HG02588 (cell line): Measurements from ENCODE around the gene CYBA.
"Not testable (repeated sequence)": the region's sequence is repeated elsewhere in the genome, so short reads cannot be mapped to it uniquely, and the experiment has no call there.

ENCODE experiments used
- ATAC-seq: cut with Tn5 transposase; IDR thresholded peaks from one replicate; pipeline ENCODE4 v1.9.1; 2021; ENCODE audit warnings: mild to moderate bottlenecking, moderate library complexity; ENCODE audit not compliant: unreplicated experiment

The CYBA gene

DNA sequence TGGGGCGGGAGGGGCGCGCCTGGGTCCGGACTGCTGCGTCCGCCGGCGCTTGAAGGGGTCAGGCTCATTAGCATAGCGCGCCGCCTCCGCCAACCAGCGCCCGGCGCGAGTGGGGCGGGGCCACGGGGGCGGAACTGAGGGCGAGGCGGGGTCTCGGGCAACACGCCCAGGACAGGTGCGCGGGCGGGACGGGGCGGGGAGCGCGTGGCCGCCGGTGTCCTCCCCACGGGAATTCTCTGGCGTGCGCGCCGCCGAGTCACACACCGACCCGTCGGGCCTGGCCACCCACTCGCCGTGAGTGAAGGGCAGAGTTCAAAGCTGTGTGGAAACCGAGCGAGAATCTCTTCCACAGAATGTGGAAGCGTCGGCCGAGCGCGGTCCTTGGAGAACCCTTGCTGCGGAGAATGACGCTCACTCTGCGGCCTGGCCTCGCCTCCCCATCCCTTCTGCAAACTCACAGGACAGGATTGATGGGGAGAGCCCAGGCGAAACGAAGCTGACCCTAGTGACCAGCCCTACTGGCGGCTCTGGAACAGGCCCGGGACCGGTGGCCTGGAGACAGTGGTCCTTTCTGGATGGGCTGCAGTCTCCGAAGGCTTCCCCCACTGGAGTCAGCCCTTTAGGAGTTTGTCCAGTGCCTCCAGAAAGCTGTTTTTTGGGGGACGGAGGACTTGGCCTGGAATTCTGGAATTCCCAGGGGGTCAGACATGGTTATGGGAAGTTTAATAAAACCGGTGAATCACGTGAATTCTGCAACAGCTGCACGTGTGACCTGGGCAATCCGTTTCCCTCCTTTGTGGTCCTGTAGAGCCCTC is 35.8 kb upstream of the CYBA start, which contains the start of gene SNAI3:
TSS of gene SNAI3 (minus strand) at position 69 of the 815 bp plus-strand sequence. CDS start 101 bp downstream, outside the sequence.
- ATAC-seq: peak; percentile 64

DNA sequence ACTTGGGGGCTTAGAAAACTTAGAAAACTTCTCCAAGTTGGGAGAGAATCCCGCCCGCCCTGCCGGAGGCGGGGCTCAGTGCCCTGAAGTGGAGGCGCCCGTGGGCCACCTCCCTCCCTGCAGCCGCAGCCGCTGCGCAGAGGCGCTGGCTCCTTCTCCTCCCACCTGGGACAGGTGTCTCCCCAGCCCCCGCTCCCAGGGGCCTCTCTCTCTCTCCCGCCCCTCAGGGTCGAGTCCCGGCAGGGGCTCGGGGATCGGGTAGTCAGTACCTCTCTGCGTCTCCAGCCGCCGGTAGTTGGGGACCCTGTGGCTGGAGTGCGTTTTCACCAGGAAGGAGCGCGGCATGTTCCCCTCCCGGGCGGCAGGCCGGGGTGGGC is 35.2 kb upstream of the CYBA start:
- ATAC-seq: peak; percentile 12

GRCh38 chr16:88685156-88686061 is 34.6 kb upstream of the CYBA start:
- no peak for ATAC-seq

- no peak for ATAC-seq
Observed at GRCh38 chr16:88684569-88685155, 33.8 kb upstream of the CYBA start.

DNA sequence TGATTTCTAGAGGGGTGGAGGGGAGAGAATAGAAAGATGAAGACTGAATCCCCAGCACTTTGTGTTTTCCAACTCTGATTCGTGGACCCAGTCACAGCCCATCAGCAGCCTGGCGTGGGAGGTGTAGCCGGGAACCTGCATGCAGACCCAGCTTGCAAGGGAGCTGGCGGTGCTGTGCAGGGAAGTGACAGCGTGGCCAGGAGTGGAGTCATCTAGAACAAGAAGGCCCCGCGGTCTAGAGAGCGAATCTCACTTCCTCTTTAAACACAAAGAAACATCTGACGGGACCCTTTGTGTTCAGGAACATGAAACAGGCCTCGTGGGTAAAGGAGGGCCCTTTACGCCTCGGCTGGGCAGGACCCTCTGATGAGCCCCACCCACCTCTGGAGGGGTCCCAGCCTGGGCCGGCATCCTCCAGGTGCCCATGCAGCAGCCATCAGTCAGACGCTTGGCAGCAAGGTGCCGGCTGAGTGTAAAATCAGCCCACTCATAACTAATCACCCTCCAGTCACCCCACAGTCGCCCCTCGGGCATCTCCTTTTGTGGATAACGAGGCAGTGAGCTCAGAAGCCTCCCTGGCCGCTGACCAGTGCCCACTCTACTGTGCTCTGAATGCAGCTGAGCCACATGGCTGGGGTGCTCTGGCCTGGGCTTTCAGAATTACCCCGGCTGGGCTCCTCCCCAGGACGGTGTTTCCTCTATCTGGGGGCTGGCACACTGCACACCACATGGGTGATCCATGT is 31.0 kb upstream of the CYBA start:
- peak; percentile 51 for ATAC-seq

DNA sequence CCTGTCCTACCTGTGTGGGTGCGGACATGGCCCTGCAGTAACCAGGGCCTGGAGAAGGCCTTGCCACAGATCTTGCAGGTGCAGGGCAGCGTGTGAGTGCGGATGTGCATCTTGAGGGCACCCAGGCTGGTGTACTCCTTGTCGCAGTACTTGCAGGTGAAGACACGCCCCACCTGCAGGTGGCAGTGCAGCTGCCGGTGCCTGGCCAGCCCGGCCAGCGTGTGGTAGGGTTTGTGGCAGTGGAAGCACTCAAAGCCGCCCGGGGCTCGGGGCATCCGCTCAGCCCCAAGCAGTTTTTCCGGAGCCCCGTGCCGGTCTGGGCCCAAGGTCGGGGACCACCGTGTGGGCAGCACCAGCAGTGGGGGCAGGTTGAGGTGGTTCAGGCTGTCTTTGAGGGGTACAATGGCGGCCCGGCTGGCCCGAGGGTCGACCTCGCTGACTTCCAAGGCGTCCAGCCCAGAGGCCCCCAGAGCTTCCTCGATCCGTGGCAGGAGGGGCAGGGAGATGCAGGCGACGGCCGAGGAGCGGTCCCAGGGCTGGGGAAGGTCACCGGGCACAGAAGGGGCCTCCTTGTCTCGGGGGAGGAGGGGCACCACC is 30.3 kb upstream of the CYBA start:
- no peak for ATAC-seq

DNA sequence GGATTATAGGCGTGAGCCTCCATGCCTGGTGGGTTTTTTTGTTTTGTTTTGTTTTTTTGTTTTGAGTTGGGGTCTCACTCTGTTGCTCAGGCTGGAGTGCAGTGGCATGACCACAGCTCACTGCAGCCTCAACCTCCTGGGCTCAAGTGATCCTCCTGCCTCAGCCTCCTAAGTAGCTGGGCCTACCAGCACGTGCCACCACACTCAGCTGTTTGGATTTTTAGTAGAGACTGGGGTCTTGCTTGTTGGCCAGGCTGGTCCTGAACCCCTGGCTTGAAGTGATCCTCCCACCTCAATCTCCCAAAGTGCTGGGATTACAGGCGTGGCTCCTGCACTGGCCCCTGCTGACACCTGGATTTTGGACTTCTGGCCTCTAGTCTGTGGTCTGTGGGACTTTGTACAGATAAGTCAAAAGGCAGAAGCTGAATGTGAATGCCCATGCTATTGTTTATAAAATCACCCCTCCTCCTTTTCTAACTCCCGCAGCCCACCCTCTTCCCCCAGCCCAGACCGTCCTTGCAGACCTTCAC is 29.8 kb upstream of the CYBA start:
- no peak for ATAC-seq

DNA sequence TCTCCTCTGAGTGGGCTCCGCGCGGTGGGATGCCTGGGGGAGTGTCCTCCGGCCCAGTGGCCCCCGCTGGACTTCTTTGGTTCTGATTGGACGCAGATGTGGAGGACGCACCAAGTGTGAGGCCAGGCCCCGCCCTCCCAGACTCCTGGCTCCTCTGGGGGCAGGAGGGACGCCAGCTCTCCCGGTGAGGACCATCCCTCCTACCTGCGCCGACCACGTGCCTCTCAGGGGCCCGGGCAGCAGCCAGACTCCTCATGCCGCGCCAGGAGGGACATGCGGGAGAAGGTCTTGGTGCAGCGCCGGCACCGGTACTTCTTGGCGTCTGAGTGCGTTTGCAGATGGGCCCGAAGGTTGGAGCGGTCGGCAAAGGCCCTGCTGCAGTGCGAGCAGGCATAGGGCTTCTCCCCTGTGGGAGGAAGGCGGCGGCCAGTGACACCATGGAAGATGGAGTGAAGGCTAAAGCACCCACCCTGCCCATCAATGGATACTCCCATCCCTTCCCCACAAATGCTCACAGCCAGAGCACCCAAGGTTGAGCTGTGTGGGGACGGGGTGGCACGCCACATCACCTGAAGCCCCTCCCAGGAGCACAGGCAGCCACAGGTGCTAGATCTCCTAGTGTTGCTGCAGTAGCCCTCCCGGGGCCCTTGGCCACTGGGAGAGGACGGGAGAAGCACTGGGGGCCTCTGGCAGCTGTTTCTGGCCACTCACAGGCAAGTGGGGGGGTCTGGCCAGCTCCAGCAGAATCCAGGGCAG is 27.5 kb upstream of the CYBA start:
- no peak for ATAC-seq

GRCh38 chr16:88677721-88678120 is 26.9 kb upstream of the CYBA start:
- ATAC-seq: no peak

DNA sequence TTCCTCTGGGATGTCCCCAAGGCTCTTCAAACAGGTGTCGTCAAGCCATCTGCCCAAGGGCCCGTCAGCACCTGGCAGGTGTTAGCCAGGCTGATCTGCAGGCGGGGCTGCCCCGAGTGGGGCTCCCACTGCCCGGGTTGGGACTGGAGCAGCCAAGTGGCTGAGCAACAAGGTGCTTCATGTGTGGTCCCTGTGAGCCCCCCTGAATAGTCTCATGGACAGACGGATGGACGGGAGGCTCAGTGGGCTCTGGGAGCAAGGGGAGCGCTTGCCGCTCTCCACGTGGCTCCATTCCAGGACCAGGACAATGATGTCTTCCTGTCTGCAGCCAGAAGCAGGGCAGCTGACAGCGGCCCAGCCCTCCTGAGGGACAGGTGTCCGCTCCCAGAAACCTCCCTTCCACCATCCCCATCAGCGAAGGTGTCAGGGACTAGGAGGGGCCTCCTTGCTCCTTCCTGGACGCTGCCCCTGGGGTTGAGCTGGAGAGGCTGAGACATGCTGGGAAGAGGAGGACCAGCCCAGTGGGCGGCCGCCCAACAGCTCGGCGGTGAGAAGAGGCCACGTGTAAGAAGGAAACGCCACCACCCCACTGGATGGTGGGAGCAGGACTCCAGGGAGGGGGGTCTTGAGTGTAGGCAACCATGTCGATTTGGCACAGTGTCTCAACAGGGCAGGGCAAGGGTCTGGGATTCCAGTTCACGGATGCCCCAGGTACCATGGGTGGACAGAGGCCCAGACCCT is 25.8 kb upstream of the CYBA start:
- ATAC-seq: no peak

DNA sequence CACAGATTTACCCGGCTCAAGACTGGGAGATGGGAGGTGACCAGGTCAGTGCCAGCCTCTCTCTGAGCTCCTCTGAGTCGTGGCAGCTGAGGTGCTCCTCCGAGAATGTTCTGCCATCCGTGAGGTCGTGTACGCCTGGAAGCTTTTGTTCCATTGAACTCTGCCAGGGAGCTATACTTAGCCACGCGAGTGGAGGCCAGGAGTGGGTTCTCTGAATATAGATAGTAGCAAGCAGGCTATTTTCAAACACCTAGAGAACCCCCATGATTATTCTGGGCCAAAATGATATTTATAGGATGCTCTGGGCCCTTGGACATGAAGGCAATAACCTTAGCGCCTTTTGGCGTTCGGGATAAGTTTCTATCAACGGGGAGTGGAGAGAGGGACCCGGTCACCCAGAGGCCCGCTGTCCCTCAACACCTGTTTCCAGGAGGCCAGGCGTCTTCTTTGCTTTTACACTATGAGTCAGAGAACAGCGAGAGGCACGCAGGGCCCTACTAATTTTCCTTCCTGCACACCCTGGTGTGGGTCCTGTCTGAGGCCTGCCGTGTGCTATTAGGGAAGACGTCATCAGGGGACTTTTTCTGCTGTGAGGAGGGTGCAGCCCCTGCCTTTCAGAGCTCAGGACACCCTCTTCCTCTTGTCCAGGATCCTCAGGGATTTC is 23.0 kb upstream of the CYBA start:
- ATAC-seq: no peak

GRCh38 chr16:88672776-88673175 is 21.9 kb upstream of the CYBA start:
- ATAC-seq: no peak

GRCh38 chr16:88671806-88672205 is 21.0 kb upstream of the CYBA start:
- no peak for ATAC-seq

DNA sequence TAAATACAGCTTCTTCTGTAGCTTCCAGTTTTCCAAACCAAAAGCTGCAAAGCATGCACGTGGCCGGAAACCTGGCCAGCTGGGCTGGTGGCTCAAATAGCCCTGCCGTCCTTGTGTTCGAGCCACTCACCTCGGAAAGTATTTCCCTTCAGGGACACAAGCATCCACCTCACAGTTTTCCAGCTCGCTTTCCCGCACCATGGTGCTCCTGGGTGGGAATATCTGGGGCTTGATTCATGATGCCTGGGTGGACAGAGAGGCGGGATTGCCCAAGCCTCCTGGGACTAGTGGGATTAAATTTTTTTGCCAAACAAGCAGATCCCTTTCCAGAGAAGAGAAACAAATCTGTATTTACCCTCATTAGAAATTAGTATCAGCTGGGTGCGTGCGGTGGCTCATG is 19.1 kb upstream of the CYBA start:
- ATAC-seq: no peak

- not testable (repeated sequence) for ATAC-seq
Observed at GRCh38 chr16:88669493-88669892, 18.6 kb upstream of the CYBA start.

- ATAC-seq: no peak
Observed at GRCh38 chr16:88667461-88667860, 16.6 kb upstream of the CYBA start.

DNA sequence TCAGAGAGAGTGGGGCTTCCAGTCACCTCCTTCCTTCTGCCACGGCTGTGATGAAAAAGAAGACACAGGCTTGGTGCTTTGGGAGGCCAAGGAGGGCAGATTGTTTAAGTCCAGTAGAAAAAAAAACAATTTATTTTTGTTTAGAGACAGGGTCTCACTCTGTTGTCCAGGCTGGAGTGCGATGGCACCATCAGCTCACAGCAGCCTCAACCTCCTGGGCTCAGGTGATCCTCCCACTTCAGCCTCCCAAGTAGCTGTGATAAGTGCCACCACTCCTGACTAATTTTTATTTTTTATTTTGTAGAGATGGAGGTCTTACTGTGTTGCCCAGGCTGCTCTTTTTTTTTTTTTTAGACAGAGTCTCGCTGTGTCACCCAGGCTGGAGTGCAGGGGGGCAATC is 14.7 kb upstream of the CYBA start:
- no peak for ATAC-seq

- no peak for ATAC-seq
Observed at GRCh38 chr16:88665148-88665547, 14.3 kb upstream of the CYBA start.
